Left lung (tissue), 10 donors: ENCODE data around the gene SBNO2. TPM values are rescaled to one million over a fixed set of nuclear protein-coding genes. Genes with fewer than 3 reads are reported as not detected.

Experiments
- ATAC-seq: fragments of 200-7000 bp; cut with Tn5 transposase; one replicate; pipeline ENCODE4 v1.9.1; 2020; ENCODE audit warnings: moderate library complexity
- DNase-seq, 4 donors: peaks; one replicate each; pipeline ENCODE4 v3.0.0-alpha.2; 2013 to 2020
- H3K27ac ChIP-seq, 2 donors: fragments of 200-600 bp; sonication (generic) in 1 of 2; one replicate each; pipeline versions ENCODE4 v1.5.0 to v1.8.0; 2020 to 2021
- H3K27me3 ChIP-seq, 2 donors: fragments of 200-600 bp; sonication (generic) in 1 of 2; one replicate each; pipeline versions ENCODE4 v1.5.0 to v1.8.0; 2020 to 2021
- H3K36me3 ChIP-seq, 2 donors: fragments of 200-600 bp; sonication (generic) in 1 of 2; one replicate each; pipeline versions ENCODE4 v1.5.0 to v1.8.0; 2020 to 2021
- H3K4me1 ChIP-seq, 2 donors: fragments of 200-600 bp; one replicate each; pipeline ENCODE4 v1.8.0; 2021
- H3K4me3 ChIP-seq, 2 donors: fragments of 200-600 bp; sonication (generic) in 1 of 2; one replicate each; pipeline versions ENCODE4 v1.5.0 to v1.8.0; 2020 to 2021; ENCODE audit warnings: mild to moderate bottlenecking in 1 of 2
- H3K9me3 ChIP-seq, 2 donors: fragments of 200-600 bp; sonication (generic) in 1 of 2; one replicate each; pipeline versions ENCODE4 v1.5.0 to v1.8.0; 2020 to 2021
- intact Hi-C, 2 donors: fragments of 100-400 bp; cut with DNase I; formaldehyde crosslinking; loops; one replicate each; pipeline versions ENCODE4 v1.11.2 to v1.14.2; 2022
- polyA plus RNA-seq, 6 donors: library from polyadenylated mRNA; unstranded; fragments of 120-200 nt; gene quantifications; one replicate each; pipeline ENCODE4 v1.2.1, GENCODE V29; 2013; ENCODE audit not compliant: insufficient read length in 6 of 6
- total RNA-seq, 2 donors: library from RNA; stranded (reverse); fragmentation: NEBNext Ultra II Directional; extraction: Animal tissue kit (Norgen Biotek cat#: 25700); gene quantifications; one replicate each; pipeline ENCODE4 v1.2.1, GENCODE V29; 2021
- TF ChIP-seq, protein P1 (sequence below), 2 donors: fragments of 200-600 bp; sonication (generic) in 1 of 2; IDR thresholded peaks; one replicate each; pipeline versions ENCODE4 v1.5.0 to v1.8.0; 2021; ENCODE audit warnings: antibody characterized with exemption in 2 of 2
- donor health status: DM: no; HTN: yes; CAD: no.
- donor health status: DM: no; HTN: no; CAD: no.

SBNO2 gene
- total and polyA plus RNA-seq, 8 donors: 17.9 to 119 (median 23.7) TPM

DNA sequence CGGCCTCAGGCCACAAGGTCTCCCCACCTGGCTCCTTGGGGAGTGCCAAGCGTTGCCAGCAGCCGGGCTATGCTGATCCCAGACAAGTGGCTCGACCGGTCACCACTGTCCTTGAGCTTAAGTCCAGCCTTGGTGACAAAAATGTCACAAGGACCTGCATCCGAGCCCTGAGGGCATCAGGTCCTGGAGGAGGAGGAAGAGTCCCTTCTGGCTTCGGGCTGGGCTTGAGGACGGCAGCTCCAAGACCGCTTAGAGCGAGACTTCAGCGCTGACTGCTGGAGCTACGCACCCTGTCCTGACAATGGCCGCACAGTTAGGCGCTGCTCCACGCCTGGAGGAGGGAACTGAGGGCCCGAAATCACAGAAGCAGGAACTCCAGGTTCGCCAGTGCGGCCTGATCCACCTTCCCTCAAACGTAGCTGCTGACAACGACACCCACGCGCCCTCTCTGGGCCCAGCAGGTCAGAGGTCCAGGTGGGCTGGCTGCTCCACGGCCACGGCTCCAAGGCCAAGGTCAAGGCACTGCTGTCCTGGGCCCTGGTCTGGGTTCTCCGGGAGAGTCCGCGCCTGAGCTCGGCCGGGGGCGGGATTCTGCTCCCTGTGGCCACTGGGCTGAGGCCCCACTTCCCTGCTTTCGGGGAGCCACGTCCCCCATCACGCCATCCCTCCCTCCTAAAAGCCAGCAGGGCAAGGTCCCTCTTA, 7.0 kb downstream of the SBNO2 start:
- peak; percentile 63 for ATAC-seq
- H3K4me1 ChIP-seq: peaks cover 21 to 77% of the 10 kb centered on the region in 2 donors
- intact Hi-C loops: no loop called here

DNA sequence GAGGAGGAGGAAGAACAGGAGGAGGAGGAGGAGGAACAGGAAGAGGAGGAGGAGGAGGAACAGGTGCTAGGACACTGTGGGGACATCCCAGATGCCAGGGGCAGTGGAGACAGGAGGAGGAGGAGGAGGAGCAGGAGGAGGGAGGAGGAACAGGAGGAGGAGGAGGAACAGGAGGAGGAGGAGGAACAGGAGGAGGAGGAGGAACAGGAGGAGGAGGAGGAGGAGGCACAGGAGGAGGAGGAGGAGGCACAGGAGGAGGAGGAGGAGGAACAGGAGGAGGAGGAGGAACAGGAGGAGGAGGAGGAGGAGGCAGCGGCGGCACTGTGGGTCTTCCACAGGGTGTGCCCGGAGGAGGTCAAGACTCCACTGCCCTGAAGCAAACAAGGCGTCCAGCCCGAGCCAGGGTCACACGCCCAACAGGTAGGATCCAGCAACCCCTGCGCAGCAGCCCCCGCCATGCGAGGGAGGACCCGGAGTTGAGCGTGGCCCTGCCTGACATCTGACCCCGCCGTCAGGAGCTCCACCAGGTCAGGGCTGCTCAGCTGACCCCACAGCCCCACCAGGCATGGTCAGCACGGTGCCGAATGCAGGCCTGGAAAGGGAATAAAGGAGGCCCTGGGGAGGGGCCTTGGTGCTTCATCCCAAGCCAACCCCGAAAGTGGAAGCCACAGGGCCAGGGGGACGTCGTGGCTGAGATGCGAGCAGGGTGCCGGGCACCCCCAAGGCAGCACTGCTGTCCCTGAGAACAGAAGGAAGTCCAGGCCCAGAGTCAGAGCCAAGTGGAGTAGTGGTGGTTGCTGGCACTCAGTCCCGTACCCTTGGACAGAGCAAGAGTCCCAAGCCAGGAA, 9.2 kb downstream of the SBNO2 start:
- intact Hi-C loops: no loop called here
- peak in 1 of 4 donors; percentile 86 for DNase-seq
- ATAC-seq: no peak
- no peaks in the 10 kb centered on the region for H3K9me3 ChIP-seq
- peaks cover 16 to 72% of the 10 kb centered on the region in 2 donors for H3K4me1 ChIP-seq
- no peak overlapping the region for H3K4me3 ChIP-seq
- peaks cover 0 to 36% of the 10 kb centered on the region in 2 donors for H3K36me3 ChIP-seq
- peak overlapping the region in 1 of 2 donors; percentile 58 for H3K27ac ChIP-seq
- H3K27me3 ChIP-seq: no peaks in the 10 kb centered on the region
- TF ChIP-seq, protein P1, sequence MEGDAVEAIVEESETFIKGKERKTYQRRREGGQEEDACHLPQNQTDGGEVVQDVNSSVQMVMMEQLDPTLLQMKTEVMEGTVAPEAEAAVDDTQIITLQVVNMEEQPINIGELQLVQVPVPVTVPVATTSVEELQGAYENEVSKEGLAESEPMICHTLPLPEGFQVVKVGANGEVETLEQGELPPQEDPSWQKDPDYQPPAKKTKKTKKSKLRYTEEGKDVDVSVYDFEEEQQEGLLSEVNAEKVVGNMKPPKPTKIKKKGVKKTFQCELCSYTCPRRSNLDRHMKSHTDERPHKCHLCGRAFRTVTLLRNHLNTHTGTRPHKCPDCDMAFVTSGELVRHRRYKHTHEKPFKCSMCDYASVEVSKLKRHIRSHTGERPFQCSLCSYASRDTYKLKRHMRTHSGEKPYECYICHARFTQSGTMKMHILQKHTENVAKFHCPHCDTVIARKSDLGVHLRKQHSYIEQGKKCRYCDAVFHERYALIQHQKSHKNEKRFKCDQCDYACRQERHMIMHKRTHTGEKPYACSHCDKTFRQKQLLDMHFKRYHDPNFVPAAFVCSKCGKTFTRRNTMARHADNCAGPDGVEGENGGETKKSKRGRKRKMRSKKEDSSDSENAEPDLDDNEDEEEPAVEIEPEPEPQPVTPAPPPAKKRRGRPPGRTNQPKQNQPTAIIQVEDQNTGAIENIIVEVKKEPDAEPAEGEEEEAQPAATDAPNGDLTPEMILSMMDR (IDR thresholded peaks at IDR 0.05): no peak

More for the DNA sequence above, 7.0 kb downstream of the SBNO2 start:
- H3K27ac ChIP-seq: peak overlapping the region in 1 of 2 donors; percentile 74
- peak in 2 of 4 donors; percentile 76 to 79 for DNase-seq
- H3K4me3 ChIP-seq: no peak overlapping the region
- H3K9me3 ChIP-seq: no peaks in the 10 kb centered on the region
- H3K27me3 ChIP-seq: no peaks in the 10 kb centered on the region
- TF ChIP-seq, protein P1 (IDR thresholded peaks at IDR 0.05): no peak
- peaks cover 0 to 28% of the 10 kb centered on the region in 2 donors for H3K36me3 ChIP-seq

DNA sequence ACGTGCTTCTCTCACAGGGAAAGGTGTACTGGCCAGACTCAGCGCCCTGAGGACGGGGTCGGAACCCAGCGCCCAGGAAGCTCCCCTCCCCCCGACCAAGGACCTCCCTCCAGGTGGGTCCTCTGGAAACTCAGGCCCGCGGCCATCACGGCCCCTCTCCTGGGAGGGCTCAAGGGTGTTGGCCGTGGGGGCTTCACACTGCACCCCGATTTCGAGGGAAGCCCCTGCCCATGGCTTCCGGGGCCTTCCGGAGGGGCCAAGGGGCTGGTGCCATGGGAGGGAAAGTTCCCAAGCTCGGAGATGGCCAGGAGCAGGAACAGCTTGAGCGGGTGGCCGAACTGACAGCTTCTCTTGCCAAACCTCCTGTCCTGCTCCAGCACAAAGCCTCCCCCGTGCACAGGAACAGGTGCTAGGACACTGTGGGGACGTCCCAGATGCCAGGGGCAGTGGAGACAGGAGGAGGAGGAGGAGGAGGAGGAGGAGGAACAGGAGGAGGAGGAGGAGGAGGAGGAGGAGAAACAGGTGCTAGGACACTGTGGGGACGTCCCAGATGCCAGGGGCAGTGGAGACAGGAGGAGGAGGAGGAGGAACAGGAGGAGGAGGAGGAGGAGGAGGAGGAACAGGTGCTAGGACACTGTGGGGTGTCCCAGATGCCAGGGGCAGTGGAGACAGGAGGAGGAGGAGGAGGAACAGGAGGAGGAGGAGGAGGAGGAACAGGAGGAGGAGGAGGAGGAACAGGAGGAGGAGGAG, 10.0 kb downstream of the SBNO2 start:
- ATAC-seq (no peak), DNase-seq (peak in 1 of 4 donors; percentile 73)
- H3K4me1 ChIP-seq: peaks cover 12 to 66% of the 10 kb centered on the region in 2 donors
- H3K36me3 ChIP-seq: peaks cover 0 to 33% of the 10 kb centered on the region in 2 donors
- H3K27me3 ChIP-seq: no peaks in the 10 kb centered on the region
- intact Hi-C loops: no loop called here
- peak overlapping the region in 1 of 2 donors; percentile 64 for H3K27ac ChIP-seq
- no peak overlapping the region for H3K4me3 ChIP-seq
- TF ChIP-seq, protein P1 (IDR thresholded peaks at IDR 0.05): no peak
- H3K9me3 ChIP-seq: no peaks in the 10 kb centered on the region

DNA sequence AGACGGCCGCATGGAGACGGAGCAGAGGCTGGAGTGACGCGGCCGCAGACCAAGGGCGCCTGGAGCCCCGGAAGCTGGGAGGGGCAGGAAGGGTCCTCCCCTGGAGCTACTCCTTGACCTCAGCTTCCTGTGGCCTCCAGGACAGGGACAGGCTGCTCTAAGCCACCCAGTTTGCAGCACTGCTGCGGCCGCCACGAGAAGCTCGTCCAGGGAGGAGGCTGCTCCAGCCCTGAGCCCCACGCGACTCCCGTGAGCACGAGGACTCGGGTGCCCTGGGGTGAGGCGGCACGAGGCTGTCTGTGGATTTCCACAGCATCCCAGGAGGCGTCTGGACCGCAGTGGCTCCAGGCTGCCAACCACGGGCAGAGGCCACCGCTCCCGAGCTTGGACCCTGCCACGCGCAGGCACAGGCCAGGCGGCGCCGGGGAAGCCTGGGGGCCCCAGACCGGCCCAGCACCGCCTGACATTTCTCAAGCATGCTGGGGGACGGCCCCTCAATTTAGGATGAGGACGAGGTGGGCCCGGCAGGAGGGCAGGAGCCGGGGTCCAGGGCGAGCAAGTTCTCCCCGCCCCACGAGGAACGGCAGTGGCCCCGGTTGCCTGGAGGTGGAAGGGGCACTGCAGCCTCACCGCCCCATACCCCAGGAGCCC, 10.7 kb downstream of the SBNO2 start:
- Histone ChIP-seq H3K27me3 (no peaks in the 10 kb centered on the region), H3K4me1 (peaks cover 8 to 59% of the 10 kb centered on the region in 2 donors), H3K27ac (peak overlapping the region in 1 of 2 donors; percentile 64), H3K9me3 (no peaks in the 10 kb centered on the region), H3K36me3 (peaks cover 0 to 28% of the 10 kb centered on the region in 2 donors), H3K4me3 (no peak overlapping the region)
- intact Hi-C loops: no loop called here
- DNase-seq (peak in 2 of 4 donors; percentile 65 to 83), ATAC-seq (peak; percentile 6)
- TF ChIP-seq, protein P1 (IDR thresholded peaks at IDR 0.05): no peak
